ENCODE measurements around the gene LRRC47. TPM values are rescaled to one million over a fixed set of nuclear protein-coding genes. Genes with fewer than 3 reads are reported as not detected.

Gene LRRC47
- total RNA-seq, 1 donor from 2014 or later, result 34.2 TPM

- TF ChIP-seq, protein P1, sequence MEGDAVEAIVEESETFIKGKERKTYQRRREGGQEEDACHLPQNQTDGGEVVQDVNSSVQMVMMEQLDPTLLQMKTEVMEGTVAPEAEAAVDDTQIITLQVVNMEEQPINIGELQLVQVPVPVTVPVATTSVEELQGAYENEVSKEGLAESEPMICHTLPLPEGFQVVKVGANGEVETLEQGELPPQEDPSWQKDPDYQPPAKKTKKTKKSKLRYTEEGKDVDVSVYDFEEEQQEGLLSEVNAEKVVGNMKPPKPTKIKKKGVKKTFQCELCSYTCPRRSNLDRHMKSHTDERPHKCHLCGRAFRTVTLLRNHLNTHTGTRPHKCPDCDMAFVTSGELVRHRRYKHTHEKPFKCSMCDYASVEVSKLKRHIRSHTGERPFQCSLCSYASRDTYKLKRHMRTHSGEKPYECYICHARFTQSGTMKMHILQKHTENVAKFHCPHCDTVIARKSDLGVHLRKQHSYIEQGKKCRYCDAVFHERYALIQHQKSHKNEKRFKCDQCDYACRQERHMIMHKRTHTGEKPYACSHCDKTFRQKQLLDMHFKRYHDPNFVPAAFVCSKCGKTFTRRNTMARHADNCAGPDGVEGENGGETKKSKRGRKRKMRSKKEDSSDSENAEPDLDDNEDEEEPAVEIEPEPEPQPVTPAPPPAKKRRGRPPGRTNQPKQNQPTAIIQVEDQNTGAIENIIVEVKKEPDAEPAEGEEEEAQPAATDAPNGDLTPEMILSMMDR (IDR thresholded peaks at IDR 0.05), result no peak
- intact Hi-C loops (cut with DNase I), result no loop called here
Observed at GRCh38 chr1:3741566-3742438, 54.5 kb downstream of the LRRC47 start.

DNA sequence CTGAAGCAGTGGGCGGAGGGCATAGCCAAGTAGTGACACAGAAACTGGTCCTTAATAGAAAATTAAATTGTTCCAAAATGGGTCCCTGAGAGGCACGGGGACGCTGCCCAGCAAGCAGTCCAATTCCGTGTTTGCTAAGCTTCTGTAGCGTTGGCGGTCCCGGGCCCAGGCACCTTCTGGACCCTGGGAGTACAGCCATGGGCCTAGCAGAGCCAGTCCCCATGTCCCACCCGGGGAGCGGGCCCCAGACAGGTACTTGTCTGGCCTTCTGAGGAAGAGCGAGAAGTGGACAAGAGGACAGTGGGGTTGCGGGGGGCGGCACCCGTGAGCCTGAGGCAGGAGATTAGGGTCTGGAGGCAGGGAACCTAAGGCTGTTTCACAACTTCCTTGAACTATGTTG lies 55.5 kb downstream of the LRRC47 start:
- TF ChIP-seq, protein P1 (IDR thresholded peaks at IDR 0.05), result no peak
- Histone ChIP-seq H3K36me3 (peaks cover 52% of the 10 kb centered on the region), H3K27ac (no peak overlapping the region), H3K4me3 (no peak overlapping the region), H3K9me3 (no peaks in the 10 kb centered on the region), H3K4me1 (no peaks in the 10 kb centered on the region), H3K27me3 (no peaks in the 10 kb centered on the region)
- DNase-seq (no peak), ATAC-seq (no peak)
- intact Hi-C loops (cut with DNase I), result no loop called here

More at GRCh38 chr1:3741566-3742438, 54.5 kb downstream of the LRRC47 start:
- no peak for ATAC-seq
- no peak for DNase-seq
- Histone ChIP-seq H3K27me3 (no peaks in the 10 kb centered on the region), H3K4me3 (no peak overlapping the region), H3K27ac (no peak overlapping the region), H3K4me1 (no peaks in the 10 kb centered on the region), H3K9me3 (no peaks in the 10 kb centered on the region), H3K36me3 (peaks cover 44% of the 10 kb centered on the region)

GRCh38 chr1:3740042-3740441 lies 56.3 kb downstream of the LRRC47 start:
- Histone ChIP-seq H3K27me3 (no peaks in the 10 kb centered on the region), H3K4me1 (no peaks in the 10 kb centered on the region), H3K36me3 (peaks cover 52% of the 10 kb centered on the region), H3K27ac (no peak overlapping the region), H3K9me3 (no peaks in the 10 kb centered on the region), H3K4me3 (no peak overlapping the region)
- no peak for DNase-seq
- intact Hi-C loops (cut with DNase I), result no loop called here
- TF ChIP-seq, protein P1 (IDR thresholded peaks at IDR 0.05), result no peak
- ATAC-seq, result no peak

GRCh38 chr1:3738943-3739342 lies 57.4 kb downstream of the LRRC47 start:
- Histone ChIP-seq H3K4me1 (no peaks in the 10 kb centered on the region), H3K4me3 (no peak overlapping the region), H3K9me3 (no peaks in the 10 kb centered on the region), H3K27me3 (no peaks in the 10 kb centered on the region), H3K27ac (no peak overlapping the region), H3K36me3 (peaks cover 52% of the 10 kb centered on the region)
- intact Hi-C loops (cut with DNase I), result no loop called here
- TF ChIP-seq, protein P1 (IDR thresholded peaks at IDR 0.05), result no peak
- ATAC-seq (no peak), DNase-seq (no peak)

GRCh38 chr1:3736708-3737107 lies 59.6 kb downstream of the LRRC47 start:
- H3K27me3 ChIP-seq, result peaks cover 5% of the 10 kb centered on the region
- intact Hi-C loops (cut with DNase I), result no loop called here
- no peak overlapping the region for H3K27ac ChIP-seq
- no peaks in the 10 kb centered on the region for H3K9me3 ChIP-seq
- TF ChIP-seq, protein P1 (IDR thresholded peaks at IDR 0.05), result no peak
- ATAC-seq (no peak), DNase-seq (no peak)
- H3K4me3 ChIP-seq, result no peak overlapping the region
- H3K36me3 ChIP-seq, result peaks cover 40% of the 10 kb centered on the region
- no peaks in the 10 kb centered on the region for H3K4me1 ChIP-seq
